IPS-15b (cell line): Measurements from ENCODE around the gene SLC30A10.
"Not testable (repeated sequence)": the region's sequence is repeated elsewhere in the genome, so short reads cannot be mapped to it uniquely, and the experiment has no call there.

Experiments used
- H3K27me3 ChIP-seq: one replicate; pipeline ENCODE4 v1.6.1; 2013; ENCODE audit warnings: low read length; ENCODE audit not compliant: control insufficient read depth, insufficient read depth
- H3K36me3 ChIP-seq: one replicate; pipeline ENCODE4 v1.6.1; 2013; ENCODE audit warnings: low read length; ENCODE audit not compliant: control insufficient read depth, insufficient read depth
- H3K4me1 ChIP-seq: one replicate; pipeline ENCODE4 v1.6.1; 2013; ENCODE audit warnings: mild to moderate bottlenecking, low read length; ENCODE audit not compliant: control insufficient read depth, insufficient read depth
- H3K4me3 ChIP-seq: one replicate; pipeline ENCODE4 v1.5.1; 2013; ENCODE audit warnings: low read depth, low read length
- H3K9ac ChIP-seq: one replicate; pipeline ENCODE4 v1.6.1; 2013; ENCODE audit warnings: low read depth, mild to moderate bottlenecking, low read length
- H3K9me3 ChIP-seq: one replicate; pipeline ENCODE4 v1.6.1; 2013; ENCODE audit warnings: mild to moderate bottlenecking, low read length; ENCODE audit not compliant: control insufficient read depth, insufficient read depth

SLC30A10 gene

GRCh38 chr1:219924342-219924741, 4.0 kb downstream of the SLC30A10 start:
- H3K27me3 ChIP-seq = peaks cover 37% of the 10 kb centered on the region
- H3K9ac ChIP-seq = no peak overlapping the region

GRCh38 chr1:219917851-219918466, 10.4 kb downstream of the SLC30A10 start:
- H3K4me1 ChIP-seq = no peaks in the 10 kb centered on the region
- H3K9me3 ChIP-seq = no peaks in the 10 kb centered on the region
- H3K4me3 ChIP-seq = no peak overlapping the region
- no peak overlapping the region for H3K9ac ChIP-seq
- no peaks in the 10 kb centered on the region for H3K36me3 ChIP-seq
- no peaks in the 10 kb centered on the region for H3K27me3 ChIP-seq

More at GRCh38 chr1:219924342-219924741, 4.0 kb downstream of the SLC30A10 start:
- H3K9me3 ChIP-seq = no peaks in the 10 kb centered on the region
- H3K36me3 ChIP-seq = no peaks in the 10 kb centered on the region
- H3K4me3 ChIP-seq = no peak overlapping the region
- H3K4me1 ChIP-seq = no peaks in the 10 kb centered on the region

- H3K27me3 ChIP-seq = no peaks in the 10 kb centered on the region
- no peaks in the 10 kb centered on the region for H3K9me3 ChIP-seq
- H3K36me3 ChIP-seq = no peaks in the 10 kb centered on the region
- H3K4me3 ChIP-seq = no peak overlapping the region
- no peak overlapping the region for H3K9ac ChIP-seq
- no peaks in the 10 kb centered on the region for H3K4me1 ChIP-seq
Measured at GRCh38 chr1:219917281-219917680, 11.1 kb downstream of the SLC30A10 start.

- Histone ChIP-seq H3K4me1 (no peaks in the 10 kb centered on the region), H3K9me3 (no peaks in the 10 kb centered on the region), H3K27me3 (no peaks in the 10 kb centered on the region), H3K4me3 (no peak overlapping the region), H3K36me3 (no peaks in the 10 kb centered on the region), H3K9ac (no peak overlapping the region)
Measured at GRCh38 chr1:219916257-219916656, 12.1 kb downstream of the SLC30A10 start.

GRCh38 chr1:219913005-219913770, 15.2 kb downstream of the SLC30A10 start:
- no peak overlapping the region for H3K4me3 ChIP-seq
- H3K36me3 ChIP-seq = no peaks in the 10 kb centered on the region

GRCh38 chr1:219910716-219911115, 17.6 kb downstream of the SLC30A10 start:
- Histone ChIP-seq H3K9ac (no peak overlapping the region), H3K9me3 (no peaks in the 10 kb centered on the region), H3K36me3 (no peaks in the 10 kb centered on the region), H3K4me3 (no peak overlapping the region), H3K27me3 (no peaks in the 10 kb centered on the region), H3K4me1 (no peaks in the 10 kb centered on the region)

More at GRCh38 chr1:219913005-219913770, 15.2 kb downstream of the SLC30A10 start:
- H3K4me1 ChIP-seq = no peaks in the 10 kb centered on the region
- no peaks in the 10 kb centered on the region for H3K9me3 ChIP-seq
- no peak overlapping the region for H3K9ac ChIP-seq
- no peaks in the 10 kb centered on the region for H3K27me3 ChIP-seq

- no peaks in the 10 kb centered on the region for H3K36me3 ChIP-seq
- H3K27me3 ChIP-seq = no peaks in the 10 kb centered on the region
- H3K4me1 ChIP-seq = no peaks in the 10 kb centered on the region
- H3K9me3 ChIP-seq = no peaks in the 10 kb centered on the region
- H3K9ac ChIP-seq = no peak overlapping the region
- no peak overlapping the region for H3K4me3 ChIP-seq
Measured at GRCh38 chr1:219909476-219909875, 18.9 kb downstream of the SLC30A10 start.

GRCh38 chr1:219908170-219908569, 20.2 kb downstream of the SLC30A10 start:
- no peak overlapping the region for H3K4me3 ChIP-seq
- H3K9me3 ChIP-seq = no peaks in the 10 kb centered on the region
- H3K27me3 ChIP-seq = no peaks in the 10 kb centered on the region
- no peak overlapping the region for H3K9ac ChIP-seq
- no peaks in the 10 kb centered on the region for H3K36me3 ChIP-seq
- H3K4me1 ChIP-seq = no peaks in the 10 kb centered on the region

GRCh38 chr1:219907772-219908070, 20.6 kb downstream of the SLC30A10 start:
- H3K9me3 ChIP-seq = no peaks in the 10 kb centered on the region
- H3K4me1 ChIP-seq = no peaks in the 10 kb centered on the region
- H3K27me3 ChIP-seq = no peaks in the 10 kb centered on the region
- no peak overlapping the region for H3K4me3 ChIP-seq
- no peak overlapping the region for H3K9ac ChIP-seq
- H3K36me3 ChIP-seq = no peaks in the 10 kb centered on the region

GRCh38 chr1:219906924-219907771, 21.2 kb downstream of the SLC30A10 start:
- Histone ChIP-seq H3K36me3 (no peaks in the 10 kb centered on the region), H3K9ac (no peak overlapping the region), H3K27me3 (no peaks in the 10 kb centered on the region), H3K4me3 (no peak overlapping the region), H3K4me1 (no peaks in the 10 kb centered on the region), H3K9me3 (no peaks in the 10 kb centered on the region)

GRCh38 chr1:219906565-219906923, 21.8 kb downstream of the SLC30A10 start:
- not testable (repeated sequence) for H3K4me3 ChIP-seq, H3K36me3 ChIP-seq, H3K4me1 ChIP-seq, H3K27me3 ChIP-seq, H3K9me3 ChIP-seq, H3K9ac ChIP-seq

- no peaks in the 10 kb centered on the region for H3K9me3 ChIP-seq
- H3K36me3 ChIP-seq = no peaks in the 10 kb centered on the region
- H3K4me1 ChIP-seq = no peaks in the 10 kb centered on the region
- no peak overlapping the region for H3K9ac ChIP-seq
- H3K4me3 ChIP-seq = no peak overlapping the region
- no peaks in the 10 kb centered on the region for H3K27me3 ChIP-seq
Measured at GRCh38 chr1:219905524-219905923, 22.8 kb downstream of the SLC30A10 start.
